Subcutaneous adipose tissue (tissue), 4 donors: ENCODE measurements around the gene SLC25A12. TPM values are rescaled to one million over a fixed set of nuclear protein-coding genes. Genes with fewer than 3 reads are reported as not detected.

Experiments
- CTCF ChIP-seq: fragments of 450-650 bp; IDR thresholded peaks from one replicate; pipeline ENCODE4 v1.5.1; 2016; ENCODE audit warnings: low read depth, mild to moderate bottlenecking, control low read depth, antibody characterized with exemption, moderate library complexity
- total RNA-seq, 4 donors: library from RNA; depleted of rRNA; stranded (reverse); fragments of >200 nt; gene quantifications; one replicate each; pipeline ENCODE4 v1.1.0, GENCODE V29; 2016

The SLC25A12 gene
- total RNA-seq, 4 donors from 2014 or later = 12.4 to 24.0 (median 14.6) TPM

GRCh38 chr2:171822525-171823322 is 71.3 kb downstream of the SLC25A12 start:
- no peak for TF ChIP-seq CTCF

- no peak for TF ChIP-seq CTCF
Measured at GRCh38 chr2:171819453-171819852, 74.6 kb downstream of the SLC25A12 start.

GRCh38 chr2:171814883-171815282 is 79.2 kb downstream of the SLC25A12 start:
- no peak for TF ChIP-seq CTCF

- TF ChIP-seq CTCF = no peak
Measured at GRCh38 chr2:171814174-171814573, 79.9 kb downstream of the SLC25A12 start.

GRCh38 chr2:171813729-171814128 is 80.3 kb downstream of the SLC25A12 start:
- TF ChIP-seq CTCF = no peak

GRCh38 chr2:171813126-171813525 is 80.9 kb downstream of the SLC25A12 start:
- TF ChIP-seq CTCF = no peak

GRCh38 chr2:171811245-171811628 is 82.8 kb downstream of the SLC25A12 start:
- TF ChIP-seq CTCF = no peak
